Measurements from ENCODE around the gene BLOC1S5. TPM values are rescaled to one million over a fixed set of nuclear protein-coding genes. Genes with fewer than 3 reads are reported as not detected.

Gene BLOC1S5, protein sequence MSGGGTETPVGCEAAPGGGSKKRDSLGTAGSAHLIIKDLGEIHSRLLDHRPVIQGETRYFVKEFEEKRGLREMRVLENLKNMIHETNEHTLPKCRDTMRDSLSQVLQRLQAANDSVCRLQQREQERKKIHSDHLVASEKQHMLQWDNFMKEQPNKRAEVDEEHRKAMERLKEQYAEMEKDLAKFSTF
- 10 to 100 TPM; 10.8 to 16.2 (median 12.8) TPM for total RNA-seq
- 10 to 100 TPM in 2 of 3 donors, 1 to 10 TPM in 1; 5.5 to 12.3 (median 10.2) TPM for polyA plus RNA-seq

DNA sequence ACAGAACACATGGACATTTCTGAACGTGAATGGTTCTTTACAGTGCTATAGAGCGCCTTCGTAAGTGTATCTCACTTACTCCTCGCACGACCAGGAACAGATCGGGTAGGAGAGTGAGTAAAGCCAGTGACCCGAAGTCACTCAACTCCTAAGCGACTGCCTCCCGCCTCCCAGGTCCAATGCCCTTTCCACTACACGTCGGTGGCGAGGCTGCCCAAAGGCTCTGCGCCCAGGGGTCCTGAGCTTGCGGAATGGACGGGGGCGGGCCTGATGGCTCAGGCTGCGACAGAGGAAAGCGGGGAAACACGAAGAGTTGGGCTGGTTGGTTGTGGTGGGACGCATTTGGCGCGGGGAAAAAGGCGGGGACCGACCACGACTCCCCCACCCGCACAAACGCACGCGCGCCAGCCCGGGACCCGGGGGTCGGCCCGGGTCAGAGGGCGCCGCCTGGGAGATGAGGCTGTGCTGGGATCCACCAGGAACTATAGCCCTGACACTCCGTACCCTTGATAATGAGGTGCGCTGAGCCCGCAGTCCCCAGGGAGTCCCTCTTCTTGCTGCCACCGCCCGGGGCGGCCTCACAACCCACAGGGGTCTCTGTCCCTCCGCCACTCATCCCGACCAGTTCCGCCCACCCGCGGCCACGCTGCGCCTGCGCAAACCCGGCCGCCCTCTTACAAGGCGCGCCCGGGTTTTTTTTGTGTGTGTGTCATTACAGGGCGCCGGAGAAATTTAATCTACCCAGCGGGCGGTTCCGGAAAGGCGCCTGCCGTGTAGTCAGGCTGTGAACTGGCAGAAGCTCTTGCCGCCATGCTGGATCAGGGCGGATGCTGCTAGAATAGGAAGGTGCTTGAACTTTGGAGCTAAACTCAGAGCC lies at the start of gene BLOC1S5:
TSS of gene BLOC1S5 (minus strand) at position 629 of the 877 bp plus-strand sequence. CDS start at position 616, 13 bp downstream.
- peak; percentile 67 to 87 (median 84) for TF ChIP-seq POLR2AphosphoS5 (IDR thresholded peaks at IDR 0.05)
- TF ChIP-seq POLR2A (IDR thresholded peaks at IDR 0.05): peak; percentile 25 to 44
- no peak for TF ChIP-seq EP300 (IDR thresholded peaks at IDR 0.05)
- TF ChIP-seq, protein P1, sequence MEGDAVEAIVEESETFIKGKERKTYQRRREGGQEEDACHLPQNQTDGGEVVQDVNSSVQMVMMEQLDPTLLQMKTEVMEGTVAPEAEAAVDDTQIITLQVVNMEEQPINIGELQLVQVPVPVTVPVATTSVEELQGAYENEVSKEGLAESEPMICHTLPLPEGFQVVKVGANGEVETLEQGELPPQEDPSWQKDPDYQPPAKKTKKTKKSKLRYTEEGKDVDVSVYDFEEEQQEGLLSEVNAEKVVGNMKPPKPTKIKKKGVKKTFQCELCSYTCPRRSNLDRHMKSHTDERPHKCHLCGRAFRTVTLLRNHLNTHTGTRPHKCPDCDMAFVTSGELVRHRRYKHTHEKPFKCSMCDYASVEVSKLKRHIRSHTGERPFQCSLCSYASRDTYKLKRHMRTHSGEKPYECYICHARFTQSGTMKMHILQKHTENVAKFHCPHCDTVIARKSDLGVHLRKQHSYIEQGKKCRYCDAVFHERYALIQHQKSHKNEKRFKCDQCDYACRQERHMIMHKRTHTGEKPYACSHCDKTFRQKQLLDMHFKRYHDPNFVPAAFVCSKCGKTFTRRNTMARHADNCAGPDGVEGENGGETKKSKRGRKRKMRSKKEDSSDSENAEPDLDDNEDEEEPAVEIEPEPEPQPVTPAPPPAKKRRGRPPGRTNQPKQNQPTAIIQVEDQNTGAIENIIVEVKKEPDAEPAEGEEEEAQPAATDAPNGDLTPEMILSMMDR (IDR thresholded peaks at IDR 0.05): no peak
- no peaks in the 10 kb centered on the region for H3K27me3 ChIP-seq
- WGBS, 2 donors: 0% methylated on average over 64 of the region's 64 CpGs

DNA sequence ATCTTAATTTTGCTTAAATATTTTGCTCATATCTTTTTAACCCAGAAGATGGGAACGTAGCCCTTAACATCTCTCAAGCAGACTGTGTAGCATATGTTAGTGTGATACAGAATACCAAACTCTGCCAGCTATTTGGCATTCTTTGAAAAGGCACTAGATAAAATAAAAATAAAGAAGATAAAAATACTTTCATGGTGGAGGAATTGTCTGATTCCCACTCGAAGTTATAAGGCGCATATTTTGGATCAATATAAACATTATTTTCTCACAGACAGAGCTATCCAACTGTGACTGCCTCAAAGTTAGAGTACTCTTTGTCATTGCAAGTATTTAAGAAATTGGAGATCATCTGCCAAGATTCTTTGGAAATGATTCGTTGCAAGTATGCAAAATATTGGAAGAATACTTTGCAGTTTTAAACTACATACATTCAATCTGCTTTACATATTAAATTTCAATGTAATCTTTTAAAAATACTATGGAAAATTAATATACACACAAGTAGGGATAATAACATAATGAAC lies 49.0 kb upstream of the BLOC1S5 start:
- H3K4me3 ChIP-seq: no peak overlapping the region
- no peaks in the 10 kb centered on the region for H3K4me1 ChIP-seq
- no peak for TF ChIP-seq POLR2A (IDR thresholded peaks at IDR 0.05)
- TF ChIP-seq POLR2AphosphoS5 (IDR thresholded peaks at IDR 0.05): no peak
- TF ChIP-seq, protein P1 (IDR thresholded peaks at IDR 0.05): no peak
- TF ChIP-seq EP300 (IDR thresholded peaks at IDR 0.05): no peak
- intact Hi-C loops (cut with DNase I): no loop called here
- 78 to 84% methylated on average over 4 of the region's 4 CpGs for WGBS, 2 donors
- DNase-seq: no peak
- no peaks in the 10 kb centered on the region for H3K36me3 ChIP-seq
- no peak overlapping the region for H3K27ac ChIP-seq
- H3K27me3 ChIP-seq: no peaks in the 10 kb centered on the region
- H3K9me3 ChIP-seq: no peaks in the 10 kb centered on the region

More for the DNA sequence above, at the start of gene BLOC1S5:
- Histone ChIP-seq H3K27ac (peak within 1 kb of the TSS; percentile 87 to 96 (median 89)), H3K9me3 (no peaks in the 10 kb centered on the region), H3K4me3 (peak within 1 kb of the TSS; percentile 62 to 99 (median 82)), H3K4me1 (peaks cover 0 to 16% (median 7%) of the 10 kb centered on the region in 4 donors), H3K36me3 (peaks cover 0 to 28% (median 0%) of the 10 kb centered on the region in 4 donors)
- DNase-seq: peak; percentile 98
- intact Hi-C loops (cut with DNase I): loop anchor here (2.0 to 10.0 kb wide), 4 partner anchors 39 to 469 kb away; partner anchors contain the start of genes EEF1E1, SNRNP48 and TXNDC5

DNA sequence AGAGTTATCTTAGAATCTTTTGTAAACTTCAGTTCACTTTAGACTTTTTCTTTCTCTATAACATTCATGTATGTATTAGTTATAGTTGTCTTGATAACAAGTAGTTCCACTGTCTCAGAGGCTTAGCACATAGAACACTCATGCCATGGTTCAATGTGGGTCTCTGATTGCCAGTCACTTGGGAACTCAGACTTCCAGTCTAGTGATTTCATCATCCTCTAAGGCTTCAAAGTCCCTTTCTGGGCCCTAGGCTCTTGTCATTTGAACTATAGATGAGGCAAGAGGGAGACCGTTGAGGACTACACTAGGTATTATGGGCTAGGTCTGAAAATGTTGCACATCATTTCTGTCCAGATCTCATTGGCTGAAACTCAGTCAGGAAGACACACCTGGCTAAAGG lies 46.5 kb upstream of the BLOC1S5 start:
- Histone ChIP-seq H3K4me3 (no peak overlapping the region), H3K9me3 (no peaks in the 10 kb centered on the region), H3K4me1 (no peaks in the 10 kb centered on the region), H3K27me3 (peaks cover 0 to 16% (median 5%) of the 10 kb centered on the region in 3 donors), H3K27ac (no peak overlapping the region), H3K36me3 (no peaks in the 10 kb centered on the region)
- TF ChIP-seq EP300 (IDR thresholded peaks at IDR 0.05) (no peak), POLR2AphosphoS5 (IDR thresholded peaks at IDR 0.05) (no peak), POLR2A (IDR thresholded peaks at IDR 0.05) (no peak)
- TF ChIP-seq, protein P1 (IDR thresholded peaks at IDR 0.05): no peak
- no peak for DNase-seq
- intact Hi-C loops (cut with DNase I): no loop called here
- WGBS, 2 donors: 69 to 89% methylated on average over 1 of the region's 1 CpG

DNA sequence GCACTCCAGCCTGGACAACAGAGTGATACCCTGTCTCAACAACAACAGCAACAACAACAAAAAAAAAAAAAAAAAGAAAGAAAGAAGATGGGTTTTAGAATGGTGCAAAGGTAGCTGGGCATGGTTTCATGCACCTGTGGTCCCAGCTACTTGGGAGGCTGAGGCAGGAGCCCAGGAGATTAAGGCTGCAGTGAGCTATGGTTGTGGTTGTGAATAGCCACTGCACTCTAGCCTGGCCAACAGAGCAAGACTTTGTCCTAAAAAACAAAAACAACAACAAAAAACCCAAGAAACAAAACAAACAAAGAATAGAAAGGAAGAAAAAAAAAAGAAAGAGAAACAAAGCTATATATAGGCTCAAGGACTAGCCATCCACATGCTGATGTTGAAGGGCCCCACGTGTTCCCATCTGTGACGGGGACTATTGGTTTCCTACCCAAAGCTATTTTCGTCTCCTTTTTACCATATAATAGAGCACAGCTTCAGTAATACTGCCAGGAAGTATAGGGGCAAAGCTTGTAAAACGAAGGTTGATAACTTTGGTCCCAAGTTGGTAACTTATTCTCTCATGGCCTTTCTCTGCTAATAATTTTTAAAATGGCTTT lies 46.0 kb upstream of the BLOC1S5 start:
- TF ChIP-seq EP300 (IDR thresholded peaks at IDR 0.05) (no peak), POLR2AphosphoS5 (IDR thresholded peaks at IDR 0.05) (no peak), POLR2A (IDR thresholded peaks at IDR 0.05) (no peak)
- TF ChIP-seq, protein P1 (IDR thresholded peaks at IDR 0.05): no peak
- Histone ChIP-seq H3K4me3 (no peak overlapping the region), H3K27ac (no peak overlapping the region), H3K36me3 (no peaks in the 10 kb centered on the region), H3K4me1 (no peaks in the 10 kb centered on the region), H3K9me3 (no peaks in the 10 kb centered on the region), H3K27me3 (peaks cover 0 to 17% (median 5%) of the 10 kb centered on the region in 3 donors)
- DNase-seq: no peak
- 54 to 86% methylated on average over 4 of the region's 4 CpGs for WGBS, 2 donors
- intact Hi-C loops (cut with DNase I): no loop called here

All from sigmoid colon (tissue), 7 donors.